BJ (cell line): ENCODE measurements around the gene RASGRF2. TPM values are rescaled to one million over a fixed set of nuclear protein-coding genes. Genes with fewer than 3 reads are reported as not detected.

Experiments used
- CTCF ChIA-PET: fragments of 350-600 bp; formaldehyde crosslinking; extraction: SDS; loops from one replicate; lab custom pipeline; 2021; ENCODE audit warnings: antibody characterized with exemption, inconsistent platforms; lab: Yijun Ruan, JAX
- POLR2A ChIA-PET: fragments of 300-600 bp; sonication (Branson Sonifier 250); formaldehyde crosslinking; extraction: SDS; loops from one replicate; lab custom pipeline; 2021; ENCODE audit warnings: antibody characterized with exemption; lab: Charles Lee
- DNase-seq: peaks from one replicate; pipeline ENCODE4 v3.0.0-alpha.2; 2011; ENCODE audit warnings: low read depth
- H3K27me3 ChIP-seq: 2 replicates; pipeline ENCODE4 v1.6.0; 2011; ENCODE audit warnings: low read length; ENCODE audit not compliant: control insufficient read depth, insufficient read depth
- H3K36me3 ChIP-seq: 2 replicates; pipeline ENCODE4 v1.5.1; 2011; ENCODE audit warnings: low read length; ENCODE audit not compliant: control insufficient read depth, insufficient read depth
- H3K4me3 ChIP-seq: 2 replicates; pipeline ENCODE4 v1.5.1; 2011; ENCODE audit warnings: low read depth, mild to moderate bottlenecking, control low read depth, low read length
- polyA plus RNA-seq: library from polyadenylated mRNA; depleted of rRNA; stranded (reverse); fragments of >200 nt; gene quantifications from 2 replicates; pipeline ENCODE4 v1.2.3, GENCODE V29; 2011
- TF ChIP-seq, protein P1 (sequence below): IDR thresholded peaks from 2 replicates; pipeline ENCODE4 v1.5.1; 2011; ENCODE audit warnings: low read depth, mild to moderate bottlenecking, control low read depth, inconsistent platforms, low read length, moderate library complexity; ENCODE audit not compliant: insufficient read depth

The RASGRF2 gene
- polyA plus RNA-seq, 1 experiment, result 0.85 TPM

DNA sequence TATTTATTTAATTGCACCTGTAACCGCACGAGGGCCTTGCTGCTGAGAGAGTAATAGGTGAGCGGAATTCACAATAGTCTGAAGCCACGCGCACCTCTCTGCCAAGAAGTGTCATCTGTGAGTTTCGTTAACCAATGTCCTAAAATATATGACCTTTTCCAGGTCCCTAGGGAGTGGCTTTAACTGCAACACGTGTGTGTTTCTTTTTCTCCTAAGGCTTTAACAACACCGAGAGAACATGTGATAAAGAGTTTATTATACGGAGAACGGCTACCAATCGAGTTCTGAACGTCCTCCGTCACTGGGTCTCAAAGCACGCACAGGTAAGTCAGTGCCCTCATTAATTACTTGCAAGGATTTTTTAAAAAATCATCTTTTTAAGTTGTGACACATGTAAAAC, 219.8 kb downstream of the RASGRF2 start:
- CTCF ChIA-PET, result no interaction called here
- POLR2A ChIA-PET, result no interaction called here
- no peaks in the 10 kb centered on the region for H3K27me3 ChIP-seq
- no peaks in the 10 kb centered on the region for H3K36me3 ChIP-seq
- no peak for DNase-seq
- no peak overlapping the region for H3K4me3 ChIP-seq
- TF ChIP-seq, protein P1, sequence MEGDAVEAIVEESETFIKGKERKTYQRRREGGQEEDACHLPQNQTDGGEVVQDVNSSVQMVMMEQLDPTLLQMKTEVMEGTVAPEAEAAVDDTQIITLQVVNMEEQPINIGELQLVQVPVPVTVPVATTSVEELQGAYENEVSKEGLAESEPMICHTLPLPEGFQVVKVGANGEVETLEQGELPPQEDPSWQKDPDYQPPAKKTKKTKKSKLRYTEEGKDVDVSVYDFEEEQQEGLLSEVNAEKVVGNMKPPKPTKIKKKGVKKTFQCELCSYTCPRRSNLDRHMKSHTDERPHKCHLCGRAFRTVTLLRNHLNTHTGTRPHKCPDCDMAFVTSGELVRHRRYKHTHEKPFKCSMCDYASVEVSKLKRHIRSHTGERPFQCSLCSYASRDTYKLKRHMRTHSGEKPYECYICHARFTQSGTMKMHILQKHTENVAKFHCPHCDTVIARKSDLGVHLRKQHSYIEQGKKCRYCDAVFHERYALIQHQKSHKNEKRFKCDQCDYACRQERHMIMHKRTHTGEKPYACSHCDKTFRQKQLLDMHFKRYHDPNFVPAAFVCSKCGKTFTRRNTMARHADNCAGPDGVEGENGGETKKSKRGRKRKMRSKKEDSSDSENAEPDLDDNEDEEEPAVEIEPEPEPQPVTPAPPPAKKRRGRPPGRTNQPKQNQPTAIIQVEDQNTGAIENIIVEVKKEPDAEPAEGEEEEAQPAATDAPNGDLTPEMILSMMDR, result no peak

DNA sequence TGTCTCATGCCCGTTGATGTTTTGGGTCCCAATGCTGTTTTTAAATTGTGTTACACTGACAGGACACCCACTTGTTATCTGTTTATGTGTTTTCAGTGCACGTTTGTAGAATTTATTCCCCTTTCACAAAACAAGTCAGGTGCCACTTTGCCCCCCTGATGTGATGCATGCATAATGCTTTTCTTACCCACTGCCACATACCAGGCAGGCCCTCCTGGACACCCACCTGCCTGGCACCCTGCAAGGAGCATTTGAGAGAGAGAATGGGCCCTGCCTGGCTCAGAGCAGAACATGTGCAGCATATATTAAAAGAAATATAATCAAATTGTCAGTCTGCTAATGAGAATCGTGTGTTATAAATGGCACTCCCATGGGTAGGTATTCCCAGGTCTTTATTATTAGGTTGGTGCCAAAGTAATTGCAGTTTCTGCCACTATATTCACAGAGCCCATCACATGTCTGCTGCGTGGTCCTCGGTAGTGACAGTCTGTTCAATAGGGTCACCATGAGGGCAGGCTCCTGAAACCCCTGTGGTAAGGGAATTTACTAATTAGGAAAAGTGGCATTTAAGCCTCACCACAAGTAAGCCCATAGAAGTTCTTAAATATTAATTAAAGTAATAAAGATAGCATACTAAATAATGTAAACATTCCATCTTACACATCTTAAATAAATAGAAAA, 220.8 kb downstream of the RASGRF2 start:
- H3K4me3 ChIP-seq, result no peak overlapping the region
- no peaks in the 10 kb centered on the region for H3K36me3 ChIP-seq
- POLR2A ChIA-PET, result no interaction called here
- H3K27me3 ChIP-seq, result no peaks in the 10 kb centered on the region
- TF ChIP-seq, protein P1, result no peak
- no peak for DNase-seq
- CTCF ChIA-PET, result interaction anchor here (0.7 to 1.5 kb wide), 2 partner anchors 10 to 15 kb away, joined by 3 to 4 read pairs; no protein-coding TSS in a partner anchor

DNA sequence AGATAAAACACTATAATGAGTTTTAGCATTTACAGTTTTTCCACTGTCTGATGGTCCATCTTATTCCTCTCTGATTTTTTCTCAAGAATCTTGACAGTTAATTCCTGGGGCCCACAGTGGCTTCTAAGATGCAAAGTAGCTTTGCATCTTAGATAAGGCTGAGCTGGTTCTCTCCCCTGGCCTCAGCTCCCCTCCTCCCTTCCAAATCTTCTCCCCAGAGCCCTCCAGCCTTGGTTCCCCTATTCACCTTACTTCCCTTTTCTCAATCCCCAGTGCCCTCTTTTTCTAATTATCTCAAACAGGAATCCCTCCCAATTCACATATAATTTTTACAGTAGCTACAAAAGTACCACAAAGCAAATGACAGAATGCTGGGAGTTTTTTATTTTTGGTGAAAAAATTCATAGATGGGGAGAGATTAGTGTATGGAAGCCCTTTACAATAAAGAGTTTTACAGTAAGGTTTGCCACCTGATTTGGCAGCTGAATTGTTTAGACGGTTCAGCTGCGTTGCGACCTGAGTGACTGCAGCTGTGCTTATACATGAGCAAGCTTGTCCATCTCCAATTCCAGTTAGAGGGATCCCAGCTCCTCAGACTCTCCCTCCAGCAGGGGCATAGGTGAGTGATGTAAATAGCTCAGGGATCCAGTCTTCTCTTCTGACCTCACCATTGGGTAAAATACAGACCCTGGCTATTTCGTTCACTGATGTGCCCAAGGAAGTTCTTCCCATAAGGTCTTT, 221.6 kb downstream of the RASGRF2 start:
- TF ChIP-seq, protein P1, result no peak
- ChIA-PET POLR2A (no interaction called here), CTCF (interaction anchor here (0.7 to 1.5 kb wide), 3 partner anchors 9 to 16 kb away, joined by 3 to 4 read pairs (median 3); no protein-coding TSS in a partner anchor)
- Histone ChIP-seq H3K36me3 (no peaks in the 10 kb centered on the region), H3K27me3 (no peaks in the 10 kb centered on the region), H3K4me3 (no peak overlapping the region)
- no peak for DNase-seq

DNA sequence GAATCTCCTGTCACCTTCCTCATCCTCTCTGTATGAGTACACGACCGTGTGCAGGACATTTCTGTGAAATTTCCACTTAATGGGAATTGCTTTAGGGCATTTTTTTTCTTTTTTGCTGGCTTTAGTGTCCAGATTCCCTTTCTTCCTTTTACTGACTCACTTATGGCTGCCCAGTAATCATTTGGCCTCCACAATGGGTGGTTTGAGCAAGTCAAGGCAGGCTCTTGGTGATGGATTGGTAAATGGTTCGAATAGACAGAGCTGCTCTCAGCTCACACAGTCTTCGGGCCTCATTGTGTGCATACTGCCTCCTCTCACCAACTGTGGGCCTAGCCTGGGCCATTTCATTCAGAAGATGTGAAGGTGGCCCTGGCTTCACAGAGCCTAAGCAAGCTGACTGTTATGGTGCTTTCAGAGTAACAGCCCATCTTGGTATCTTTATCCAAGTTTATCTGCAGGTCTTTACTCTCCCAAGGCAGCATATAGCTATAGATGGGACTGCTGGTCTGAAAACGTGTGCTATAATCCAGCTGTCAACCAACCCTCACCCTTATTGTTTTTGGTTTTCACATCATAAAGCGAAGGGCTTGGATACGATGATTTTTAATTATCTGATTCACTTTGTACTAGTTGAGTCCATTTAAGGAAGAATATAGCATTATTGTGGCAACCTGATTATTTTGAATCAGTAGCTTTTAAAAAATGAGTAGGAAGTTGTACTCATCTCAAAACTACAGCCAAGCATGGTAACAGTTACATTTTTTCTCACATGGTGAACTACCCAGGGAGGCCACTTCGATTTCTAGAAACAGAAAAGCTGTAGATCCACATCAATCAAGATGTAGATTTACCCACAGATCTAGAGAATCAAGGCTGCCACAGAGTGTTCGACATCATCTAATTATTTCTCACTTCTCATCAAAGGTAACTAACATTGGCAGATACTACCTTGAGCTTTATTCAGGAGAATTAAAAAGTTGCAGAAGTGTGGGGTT, 222.5 kb downstream of the RASGRF2 start:
- CTCF ChIA-PET, result interaction anchor here (0.6 to 1.8 kb wide), 4 partner anchors 10 to 1014 kb away, joined by 3 to 6 read pairs (median 4); no protein-coding TSS in a partner anchor
- Histone ChIP-seq H3K27me3 (no peaks in the 10 kb centered on the region), H3K36me3 (no peaks in the 10 kb centered on the region), H3K4me3 (no peak overlapping the region)
- DNase-seq, result no peak
- TF ChIP-seq, protein P1, result no peak
- POLR2A ChIA-PET, result no interaction called here
